HG02938 (cell line): ENCODE results near the gene CABLES2.

Experiments
- ATAC-seq: cut with Tn5 transposase; IDR thresholded peaks from one replicate; pipeline ENCODE4 v1.9.1; 2021; ENCODE audit warnings: mild to moderate bottlenecking, moderate library complexity; ENCODE audit not compliant: unreplicated experiment

CABLES2 gene

GRCh38 chr20:62406635-62407176, 379 bp downstream of the CABLES2 start:
- ATAC-seq: no peak

- ATAC-seq: no peak
Measured at GRCh38 chr20:62405981-62406513, 1.0 kb downstream of the CABLES2 start.

- no peak for ATAC-seq
Measured at GRCh38 chr20:62405108-62405980, 1.7 kb downstream of the CABLES2 start.

GRCh38 chr20:62404761-62405107, 2.4 kb downstream of the CABLES2 start:
- ATAC-seq: no peak

- ATAC-seq: no peak
Measured at GRCh38 chr20:62404112-62404665, 2.9 kb downstream of the CABLES2 start.

- no peak for ATAC-seq
Measured at GRCh38 chr20:62403331-62403730, 3.8 kb downstream of the CABLES2 start.

GRCh38 chr20:62402456-62403150, 4.5 kb downstream of the CABLES2 start:
- ATAC-seq: no peak

- ATAC-seq: no peak
Measured at GRCh38 chr20:62401331-62401779, 5.7 kb downstream of the CABLES2 start.

GRCh38 chr20:62400541-62400940, 6.5 kb downstream of the CABLES2 start:
- ATAC-seq: no peak

- no peak for ATAC-seq
Measured at GRCh38 chr20:62400021-62400420, 7.1 kb downstream of the CABLES2 start.

- no peak for ATAC-seq
Measured at GRCh38 chr20:62398120-62398821, 8.8 kb downstream of the CABLES2 start.

- no peak for ATAC-seq
Measured at GRCh38 chr20:62396367-62397239, 10.5 kb downstream of the CABLES2 start.

GRCh38 chr20:62395311-62396242, 11.5 kb downstream of the CABLES2 start:
- no peak for ATAC-seq

- no peak for ATAC-seq
Measured at GRCh38 chr20:62394248-62395245, 12.5 kb downstream of the CABLES2 start.

- ATAC-seq: no peak
Measured at GRCh38 chr20:62393830-62394229, 13.3 kb downstream of the CABLES2 start.

GRCh38 chr20:62393335-62393665, 13.8 kb downstream of the CABLES2 start:
- ATAC-seq: no peak

GRCh38 chr20:62392621-62393334, 14.3 kb downstream of the CABLES2 start:
- ATAC-seq: no peak
